ENCODE measurements around the gene FOXE3. TPM values are rescaled to one million over a fixed set of nuclear protein-coding genes. Genes with fewer than 3 reads are reported as not detected.

The FOXE3 gene
- total and polyA plus RNA-seq, 2 of the 8 experiments (the other 6 are each of a cell fraction or from before 2014, with no cell fraction given): 0.18 TPM; not detected in 1

DNA sequence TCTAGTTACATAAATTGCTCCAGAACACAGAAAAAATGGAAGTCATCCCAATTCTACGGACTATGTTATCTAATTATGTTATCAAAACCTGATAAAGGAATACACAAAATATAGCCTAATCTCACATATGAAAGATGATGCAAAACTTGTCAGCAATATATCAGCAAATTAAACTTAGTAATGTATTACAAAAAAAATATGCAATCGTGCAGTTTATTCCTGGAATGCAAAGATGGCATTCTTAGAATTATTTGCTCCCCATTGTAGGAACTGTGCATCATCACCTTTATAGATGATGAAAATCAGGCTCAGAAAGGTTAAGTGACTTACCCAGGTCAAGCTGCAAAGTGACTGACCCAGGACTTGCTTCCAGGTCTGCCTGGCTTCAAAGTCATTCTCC lies 7.8 kb downstream of the FOXE3 start:
- no peak overlapping the region for H3K56ac ChIP-seq (replicated peaks; ENCODE audit: insufficient read length, low read depth, low read length)
- H3K18ac ChIP-seq (ENCODE audit: extremely low read depth, low read length): no peak overlapping the region
- H3K14ac ChIP-seq (ENCODE audit: insufficient read length): no peak overlapping the region
- POLR2A ChIA-PET (ENCODE audit: partially characterized antibody): interaction anchor here (1.1 kb wide), 1 partner anchor 13 kb away, joined by 3 read pairs; no protein-coding TSS in a partner anchor
- peaks cover 13 to 53% (median 40%) of the 10 kb centered on the region in 4 experiments for H3K27me3 ChIP-seq (replicated peaks in 1 of 4; ENCODE audit: control insufficient read depth in 3 of 4, extremely low read depth in 1 of 4, insufficient read depth in 3 of 4, low read length in 3 of 4)
- H3K4me3 ChIP-seq (ENCODE audit: extremely low read depth in 1 of 4, insufficient read depth in 2 of 4, low read depth in 3 of 4, low read length in 4 of 4): no peak overlapping the region
- FAIRE-seq (no peak), DNase-seq (ENCODE audit: low read depth in 1 of 2, low spot score in 2 of 2) (no peak)
- H3K4me2 ChIP-seq (ENCODE audit: insufficient read depth in 1 of 2, low read depth in 2 of 2, low read length in 2 of 2): no peak overlapping the region
- no peak overlapping the region for H4K5ac ChIP-seq (ENCODE audit: insufficient read length, low read depth, low read length)
- H3K4me1 ChIP-seq (replicated peaks in 1 of 4; ENCODE audit: control insufficient read depth in 3 of 4, insufficient read depth in 4 of 4, low read length in 3 of 4): peaks cover 0 to 3% (median 2%) of the 10 kb centered on the region in 4 experiments; a peak in 2 of 7 replicates
- H3K36me3 ChIP-seq (ENCODE audit: control insufficient read depth in 2 of 4, insufficient read depth in 4 of 4, low read length in 3 of 4): no peaks in the 10 kb centered on the region
- H2BK15ac ChIP-seq (ENCODE audit: low read length): no peak overlapping the region
- H2BK120ac ChIP-seq (replicated peaks; ENCODE audit: low read depth, low read length): no peak overlapping the region
- H3K9ac ChIP-seq (replicated peaks in 1 of 4; ENCODE audit: extremely low read depth in 1 of 4, low read depth in 3 of 4, low read length in 3 of 4): no peak overlapping the region
- H2BK12ac ChIP-seq (ENCODE audit: low read depth, low read length): no peak overlapping the region
- H3K79me1 ChIP-seq (ENCODE audit: low read depth, low read length): no peaks in the 10 kb centered on the region
- no peak overlapping the region for H4K8ac ChIP-seq (ENCODE audit: extremely low read depth, insufficient read depth, low read length)
- no peak overlapping the region for H2AK5ac ChIP-seq (ENCODE audit: low read depth, low read length)
- H3K79me2 ChIP-seq (ENCODE audit: control insufficient read depth in 1 of 2, insufficient read depth in 2 of 2, low read length in 2 of 2): no peaks in the 10 kb centered on the region
- H2BK20ac ChIP-seq (ENCODE audit: low read length): no peak overlapping the region
- peaks cover 0 to 3% of the 10 kb centered on the region in 2 experiments for H4K20me1 ChIP-seq (replicated peaks in 1 of 2; ENCODE audit: control insufficient read depth in 1 of 2, insufficient read depth in 2 of 2, low read length in 2 of 2)
- H2BK5ac ChIP-seq (ENCODE audit: low read depth, low read length): no peak overlapping the region
- no peak overlapping the region for H3K4ac ChIP-seq (replicated peaks; ENCODE audit: insufficient read length, low read depth, low read length)
- H3K27ac ChIP-seq (ENCODE audit: low read depth, low read length): no peak overlapping the region
- CTCF ChIA-PET (ENCODE audit: partially characterized antibody): interaction anchor here (0.6 to 11.5 kb wide), 21 partner anchors 9 to 302 kb away, joined by 3 to 140 read pairs (median 4); partner anchors contain the start of gene FOXD2
- H2AFZ ChIP-seq (ENCODE audit: low read length): no peak overlapping the region
- H3K23me2 ChIP-seq (ENCODE audit: low read depth, low read length): no peaks in the 10 kb centered on the region
- H3K23ac ChIP-seq (ENCODE audit: insufficient read length): no peak overlapping the region
- no peak overlapping the region for H4K91ac ChIP-seq (replicated peaks; ENCODE audit: insufficient read length, low read length)
- no peaks in the 10 kb centered on the region for H3K9me3 ChIP-seq (ENCODE audit: insufficient read depth in 2 of 2, low read depth in 1 of 2, low read length in 1 of 2)
- 69% methylated on average over 2 of the region's 2 CpGs; no CpG with 5 or more reads in 1 of the 2 experiments for WGBS, 2 experiments (ENCODE audit: extremely low coverage in 1 of 2, insufficient coverage in 1 of 2, insufficient read length in 1 of 2, insufficient replicate concordance in 2 of 2, low coverage in 1 of 2, low lambda C conversion rate in 2 of 2, missing lambda C conversion rate in 1 of 2)
- TF ChIP-seq EP300 (IDR thresholded peaks at IDR 0.05; ENCODE audit: borderline replicate concordance in 1 of 2, low read depth in 2 of 2, low read length in 2 of 2) (no peak), CEBPB (IDR thresholded peaks at IDR 0.05; ENCODE audit: low read depth, low read length) (no peak), SP1 (IDR thresholded peaks at IDR 0.05; ENCODE audit: low read depth, low read length) (no peak), NRF1 (IDR thresholded peaks at IDR 0.05; ENCODE audit: low read depth, low read length) (no peak)

All from H1 (cell line).